ENCODE measurements around the gene PHACTR3.

DNA sequence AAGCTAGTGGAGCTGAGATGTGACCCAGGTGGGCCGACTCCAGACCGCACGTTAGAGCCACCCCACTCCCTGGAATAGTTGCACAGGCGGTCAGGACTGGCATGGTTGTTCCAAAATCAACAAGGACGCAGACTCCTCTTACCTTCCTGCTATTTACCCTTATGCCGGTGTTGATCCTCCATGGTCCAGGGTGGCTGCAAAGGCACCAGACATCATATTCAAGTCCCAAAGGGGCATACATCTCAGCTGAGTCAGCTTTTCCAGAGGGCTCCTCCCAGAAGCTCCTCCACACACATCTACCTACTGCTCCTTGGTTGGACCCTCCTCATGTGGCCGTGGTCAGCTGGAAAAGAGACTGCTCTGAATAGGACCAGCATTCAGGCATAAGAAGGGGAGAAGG is 216.9 kb downstream of the PHACTR3 start:
- TF ChIP-seq MAZ (IDR thresholded peaks at IDR 0.05; ENCODE audit: borderline replicate concordance, low read depth, low read length) (no peak), EHMT2 (IDR thresholded peaks at IDR 0.05; ENCODE audit: low read depth) (no peak), SMC3 (IDR thresholded peaks at IDR 0.05) (no peak), EP300 (IDR thresholded peaks at IDR 0.05) (no peak), RFX5 (IDR thresholded peaks at IDR 0.05) (no peak), POLR2A (IDR thresholded peaks at IDR 0.05; ENCODE audit: low read length) (no peak)
- TF ChIP-seq, protein P1, sequence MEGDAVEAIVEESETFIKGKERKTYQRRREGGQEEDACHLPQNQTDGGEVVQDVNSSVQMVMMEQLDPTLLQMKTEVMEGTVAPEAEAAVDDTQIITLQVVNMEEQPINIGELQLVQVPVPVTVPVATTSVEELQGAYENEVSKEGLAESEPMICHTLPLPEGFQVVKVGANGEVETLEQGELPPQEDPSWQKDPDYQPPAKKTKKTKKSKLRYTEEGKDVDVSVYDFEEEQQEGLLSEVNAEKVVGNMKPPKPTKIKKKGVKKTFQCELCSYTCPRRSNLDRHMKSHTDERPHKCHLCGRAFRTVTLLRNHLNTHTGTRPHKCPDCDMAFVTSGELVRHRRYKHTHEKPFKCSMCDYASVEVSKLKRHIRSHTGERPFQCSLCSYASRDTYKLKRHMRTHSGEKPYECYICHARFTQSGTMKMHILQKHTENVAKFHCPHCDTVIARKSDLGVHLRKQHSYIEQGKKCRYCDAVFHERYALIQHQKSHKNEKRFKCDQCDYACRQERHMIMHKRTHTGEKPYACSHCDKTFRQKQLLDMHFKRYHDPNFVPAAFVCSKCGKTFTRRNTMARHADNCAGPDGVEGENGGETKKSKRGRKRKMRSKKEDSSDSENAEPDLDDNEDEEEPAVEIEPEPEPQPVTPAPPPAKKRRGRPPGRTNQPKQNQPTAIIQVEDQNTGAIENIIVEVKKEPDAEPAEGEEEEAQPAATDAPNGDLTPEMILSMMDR (IDR thresholded peaks at IDR 0.05) = no peak
- TF ChIP-seq, protein P2, sequence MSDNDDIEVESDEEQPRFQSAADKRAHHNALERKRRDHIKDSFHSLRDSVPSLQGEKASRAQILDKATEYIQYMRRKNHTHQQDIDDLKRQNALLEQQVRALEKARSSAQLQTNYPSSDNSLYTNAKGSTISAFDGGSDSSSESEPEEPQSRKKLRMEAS (IDR thresholded peaks at IDR 0.05) = no peak
- TF ChIP-seq, protein P3, sequence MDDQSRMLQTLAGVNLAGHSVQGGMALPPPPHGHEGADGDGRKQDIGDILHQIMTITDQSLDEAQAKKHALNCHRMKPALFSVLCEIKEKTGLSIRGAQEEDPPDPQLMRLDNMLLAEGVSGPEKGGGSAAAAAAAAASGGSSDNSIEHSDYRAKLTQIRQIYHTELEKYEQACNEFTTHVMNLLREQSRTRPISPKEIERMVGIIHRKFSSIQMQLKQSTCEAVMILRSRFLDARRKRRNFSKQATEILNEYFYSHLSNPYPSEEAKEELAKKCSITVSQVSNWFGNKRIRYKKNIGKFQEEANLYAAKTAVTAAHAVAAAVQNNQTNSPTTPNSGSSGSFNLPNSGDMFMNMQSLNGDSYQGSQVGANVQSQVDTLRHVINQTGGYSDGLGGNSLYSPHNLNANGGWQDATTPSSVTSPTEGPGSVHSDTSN (IDR thresholded peaks at IDR 0.05) = no peak

Measured in A549 (cell line).